Erythroblast (primary cell): Measurements from ENCODE around the gene THBS3.

Experiments
- GATA1 ChIP-seq: IDR thresholded peaks from 2 replicates; pipeline ENCODE4 v1.6.1; 2011; ENCODE audit warnings: low read depth, mild to moderate bottlenecking, control low read depth, low read length, moderate library complexity
- POLR2A ChIP-seq: IDR thresholded peaks from 2 replicates; pipeline ENCODE4 v1.6.1; 2011; ENCODE audit warnings: mild to moderate bottlenecking, low read length

- no peak for TF ChIP-seq POLR2A
- no peak for TF ChIP-seq GATA1
These were observed 18.7 kb upstream of the THBS3 start for GRCh38 chr1:155226188-155226909.
